ENCODE measurements around the gene DMD.
"Not testable (repeated sequence)": the region's sequence is repeated elsewhere in the genome, so short reads cannot be mapped to it uniquely, and the experiment has no call there.

The DMD gene

GRCh38 chrX:32451954-32452695 lies 759.2 kb downstream of the DMD start:
- DNase-seq = no peak

- DNase-seq = no peak
Measured at GRCh38 chrX:32448945-32449344, 762.4 kb downstream of the DMD start.

- peak; percentile 9 for DNase-seq
Measured at GRCh38 chrX:32448320-32448719, 763.0 kb downstream of the DMD start.

GRCh38 chrX:32447640-32448039 lies 763.7 kb downstream of the DMD start:
- no peak for DNase-seq

- DNase-seq = no peak
Measured at GRCh38 chrX:32443841-32444240, 767.5 kb downstream of the DMD start.

- no peak for DNase-seq
Measured at GRCh38 chrX:32421266-32421665, 790.1 kb downstream of the DMD start.

- no peak for DNase-seq
Measured at GRCh38 chrX:32408389-32408788, 803.0 kb downstream of the DMD start.

GRCh38 chrX:32397562-32398216 lies 813.7 kb downstream of the DMD start:
- DNase-seq = no peak

GRCh38 chrX:32395878-32396277 lies 815.5 kb downstream of the DMD start:
- DNase-seq = no peak

GRCh38 chrX:32392655-32393054 lies 818.7 kb downstream of the DMD start:
- DNase-seq = no peak

- no peak for DNase-seq
Measured at GRCh38 chrX:32370456-32371205, 840.7 kb downstream of the DMD start.

- DNase-seq = no peak
Measured at GRCh38 chrX:32293962-32294700, 917.2 kb downstream of the DMD start.

GRCh38 chrX:32289356-32289755 lies 922.0 kb downstream of the DMD start:
- no peak for DNase-seq

- DNase-seq = no peak
Measured at GRCh38 chrX:32281853-32282252, 929.5 kb downstream of the DMD start.

- DNase-seq = no peak
Measured at GRCh38 chrX:32280921-32281320, 930.4 kb downstream of the DMD start.

- no peak for DNase-seq
Measured at GRCh38 chrX:32280489-32280888, 930.9 kb downstream of the DMD start.

- DNase-seq = no peak
Measured at GRCh38 chrX:32276153-32276552, 935.2 kb downstream of the DMD start.

GRCh38 chrX:32269866-32270265 lies 941.5 kb downstream of the DMD start:
- DNase-seq = no peak

GRCh38 chrX:32268207-32268606 lies 943.1 kb downstream of the DMD start:
- DNase-seq = no peak

GRCh38 chrX:32267796-32268195 lies 943.6 kb downstream of the DMD start:
- no peak for DNase-seq

GRCh38 chrX:32246675-32247074 lies 964.7 kb downstream of the DMD start:
- DNase-seq = not testable (repeated sequence)

GRCh38 chrX:32195611-32196010 lies 1015.7 kb downstream of the DMD start:
- no peak for DNase-seq

GRCh38 chrX:32191316-32191715 lies 1020.0 kb downstream of the DMD start:
- no peak for DNase-seq
